Small intestine (tissue), 7 donors: ENCODE results near the gene FLNC. TPM values are rescaled to one million over a fixed set of nuclear protein-coding genes. Genes with fewer than 3 reads are reported as not detected.
A peak's percentile ranks its signal among the peaks of the same experiment; 100 is the strongest.

ENCODE experiments used
- DNase-seq, 2 donors: peaks; one replicate each; pipeline versions ENCODE4 v3.0.0 to v3.0.0-alpha.2; 2013
- FAIRE-seq: peaks from 2 replicates; lab custom pipeline; 2012; peaks lifted over from hg19 to GRCh38; lab: Jason Lieb, UNC
- H3K27ac ChIP-seq, 3 donors: one replicate each; pipeline ENCODE4 v1.5.1; 2013; ENCODE audit warnings: low read length in 2 of 3, mild to moderate bottlenecking in 2 of 3, control low read depth in 1 of 3, inconsistent platforms in 1 of 3, low read depth in 1 of 3, moderate library complexity in 1 of 3
- H3K27me3 ChIP-seq, 3 donors: one replicate each; pipeline ENCODE4 v1.6.1; 2013; ENCODE audit warnings: low read length in 3 of 3, inconsistent platforms in 1 of 3; ENCODE audit not compliant: control insufficient read depth in 3 of 3, insufficient read depth in 3 of 3
- H3K36me3 ChIP-seq, 3 donors: one replicate each; pipeline ENCODE4 v1.6.1; 2013; ENCODE audit warnings: low read length in 3 of 3, inconsistent platforms in 1 of 3, low read depth in 1 of 3, mild to moderate bottlenecking in 1 of 3, moderate library complexity in 1 of 3; ENCODE audit not compliant: control insufficient read depth in 3 of 3, insufficient read depth in 2 of 3
- H3K4me1 ChIP-seq, 3 donors: one replicate each; pipeline ENCODE4 v1.6.1; 2013; ENCODE audit warnings: low read length in 2 of 3, inconsistent platforms in 1 of 3, low read depth in 1 of 3, mild to moderate bottlenecking in 1 of 3, moderate library complexity in 1 of 3; ENCODE audit not compliant: control insufficient read depth in 3 of 3, insufficient read depth in 2 of 3
- H3K4me3 ChIP-seq, 3 donors: one replicate each; pipeline ENCODE4 v1.5.1; 2013; ENCODE audit warnings: low read length in 3 of 3, control low read depth in 1 of 3, inconsistent platforms in 1 of 3, low read depth in 1 of 3, mild to moderate bottlenecking in 1 of 3, moderate library complexity in 1 of 3
- H3K9me3 ChIP-seq, 2 donors: one replicate each; pipeline ENCODE4 v1.6.1; 2013; ENCODE audit warnings: low read depth in 1 of 2, low read length in 1 of 2; ENCODE audit not compliant: control insufficient read depth in 2 of 2, insufficient read depth in 1 of 2
- WGBS, 3 donors: extraction: QIAGEN DNeasy Blood & Tissue Kit; methylation state at CpG; one replicate each; pipeline ENCODE4 v1.1.7; 2013; 5-methylcytosine and 5-hydroxymethylcytosine counted together
- polyA plus RNA-seq, 4 donors: library from polyadenylated mRNA; stranded (reverse) in 3 of 4; unstranded in 1 of 4; fragments of 200-250 nt in 3 of 4; fragments of 120-200 nt in 1 of 4; gene quantifications; one replicate each; pipeline versions ENCODE4 v1.2.1 to v1.2.3, GENCODE V29; 2013
- donor health status: healthy with polysubstance abuse.
- donor health status: control.
- donor health status: control.
- donor health status: Bipolar disorder and iron deficiency.
- donor health status: healthy.

The FLNC gene
- polyA plus RNA-seq, 4 donors = 8.1 to 31.9 (median 11.5) TPM

DNA sequence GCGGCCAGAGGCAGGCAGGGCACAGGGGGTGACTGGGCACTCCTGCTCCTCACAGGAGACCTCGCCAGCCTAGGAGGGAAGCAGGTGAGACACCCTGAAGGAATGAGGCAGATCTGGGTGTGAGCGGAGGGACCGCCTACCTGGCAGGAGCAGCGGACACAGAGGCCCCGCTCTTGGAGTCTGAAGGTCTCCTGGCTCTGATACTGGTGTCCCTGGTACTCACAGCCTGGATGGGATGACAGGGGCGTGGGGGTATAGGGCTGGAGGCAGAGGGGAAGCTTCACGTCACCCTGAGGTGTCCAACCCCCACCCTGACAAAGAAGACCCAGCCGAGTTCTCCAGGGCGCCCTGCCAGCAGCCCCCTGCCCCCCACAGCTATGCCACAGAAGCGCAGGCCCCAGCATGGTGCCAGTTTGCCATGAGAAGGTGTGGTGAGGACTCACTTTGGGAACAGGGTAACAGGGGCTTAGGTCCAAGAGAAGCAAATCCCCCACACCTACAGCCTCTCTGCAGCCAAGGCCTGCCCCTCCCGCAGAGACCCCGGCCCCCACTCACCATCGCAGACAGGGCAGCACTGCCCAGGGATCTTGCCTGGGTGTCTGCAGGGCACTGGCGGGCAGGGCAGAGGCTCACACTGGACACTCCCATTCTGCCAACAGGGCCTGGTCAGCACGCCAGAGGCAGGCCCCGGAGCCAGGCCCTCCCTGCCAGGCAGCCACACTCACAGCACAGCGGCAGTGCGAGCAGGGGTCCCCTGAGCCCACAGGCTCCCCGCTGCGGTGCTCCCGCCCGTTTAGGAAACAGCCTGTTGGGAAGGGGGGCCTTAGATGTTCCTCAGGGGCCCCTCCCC lies 63.3 kb downstream of the FLNC start:
- no peaks in the 10 kb centered on the region for H3K36me3 ChIP-seq
- FAIRE-seq = no peak
- 63 to 85% (median 68%) methylated on average over 18 to 23 of the region's 23 CpGs for WGBS, 3 donors

GRCh38 chr7:128894101-128894440 lies 63.9 kb downstream of the FLNC start:
- DNase-seq = no peak

More for the DNA sequence above, 63.3 kb downstream of the FLNC start:
- Histone ChIP-seq H3K4me1 (peaks cover 0 to 19% (median 3%) of the 10 kb centered on the region in 3 donors), H3K4me3 (no peak overlapping the region), H3K27me3 (peaks cover 0 to 12% (median 0%) of the 10 kb centered on the region in 3 donors), H3K27ac (peak overlapping the region in 1 of 3 donors; percentile 25), H3K9me3 (peaks cover 0 to 3% of the 10 kb centered on the region in 2 donors)
- DNase-seq = peak; percentile 71 to 93

DNA sequence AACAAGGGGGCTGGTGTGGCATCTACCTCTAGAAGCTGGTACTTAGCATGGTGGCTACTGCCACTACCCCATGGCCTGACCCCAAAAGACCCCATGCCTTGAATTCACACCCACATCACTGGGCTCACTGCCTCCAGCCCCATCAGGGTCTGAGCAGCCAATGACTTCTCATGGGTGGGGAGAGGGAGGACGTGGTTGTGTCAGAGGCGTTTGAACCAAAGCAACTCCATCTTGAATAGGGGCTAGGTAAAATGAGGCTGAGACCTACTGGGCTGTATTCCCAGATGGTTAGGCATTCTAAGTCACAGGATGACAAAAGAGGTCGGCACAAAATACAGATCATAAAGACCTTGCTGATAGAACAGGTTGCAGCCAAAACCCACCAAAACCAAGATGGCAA lies 65.1 kb downstream of the FLNC start:
- H3K4me1 ChIP-seq = peaks cover 0 to 19% (median 3%) of the 10 kb centered on the region in 3 donors
- H3K27ac ChIP-seq = no peak overlapping the region
- DNase-seq = no peak
- WGBS, 3 donors = 81 to 85% (median 82%) methylated on average over 3 of the region's 3 CpGs
- peaks cover 0 to 6% of the 10 kb centered on the region in 2 donors for H3K9me3 ChIP-seq
- no peak overlapping the region for H3K4me3 ChIP-seq
- H3K36me3 ChIP-seq = no peaks in the 10 kb centered on the region
- peaks cover 0 to 9% (median 0%) of the 10 kb centered on the region in 3 donors for H3K27me3 ChIP-seq
- no peak for FAIRE-seq

More at GRCh38 chr7:128894101-128894440, 63.9 kb downstream of the FLNC start:
- 92 to 94% (median 94%) methylated on average over 6 of the region's 6 CpGs for WGBS, 3 donors
- no peak for FAIRE-seq
- no peak overlapping the region for H3K27ac ChIP-seq
- no peak overlapping the region for H3K4me3 ChIP-seq
- peaks cover 0 to 19% (median 3%) of the 10 kb centered on the region in 3 donors for H3K4me1 ChIP-seq
- peaks cover 0 to 12% (median 0%) of the 10 kb centered on the region in 3 donors for H3K27me3 ChIP-seq
- H3K36me3 ChIP-seq = no peaks in the 10 kb centered on the region
- H3K9me3 ChIP-seq = peaks cover 0 to 3% of the 10 kb centered on the region in 2 donors

- Histone ChIP-seq H3K36me3 (no peaks in the 10 kb centered on the region), H3K9me3 (peaks cover 0 to 6% of the 10 kb centered on the region in 2 donors), H3K27me3 (no peaks in the 10 kb centered on the region), H3K27ac (no peak overlapping the region), H3K4me1 (peaks cover 0 to 4% (median 3%) of the 10 kb centered on the region in 3 donors), H3K4me3 (no peak overlapping the region)
- FAIRE-seq (no peak), DNase-seq (no peak)
These were observed 69.2 kb downstream of the FLNC start for GRCh38 chr7:128899392-128899791.

DNA sequence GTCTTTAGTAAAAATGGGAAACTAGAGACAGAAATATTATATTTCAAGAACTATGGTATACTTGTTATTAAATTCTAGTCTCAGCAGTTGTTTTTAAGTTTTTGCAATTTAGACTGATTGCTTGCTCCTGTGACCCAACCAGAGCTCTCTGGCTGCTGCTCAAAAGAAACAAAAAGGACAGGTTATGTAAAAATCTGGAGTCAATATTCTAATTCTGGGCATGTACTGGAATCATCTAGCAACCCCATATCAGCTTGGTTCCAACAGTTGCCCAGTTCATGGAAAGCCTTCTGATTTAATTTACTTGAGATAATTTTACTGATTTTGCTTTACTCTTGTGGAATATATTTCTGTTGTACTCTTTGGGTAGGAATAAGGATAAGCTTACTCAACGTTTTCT lies 70.0 kb downstream of the FLNC start:
- H3K36me3 ChIP-seq = no peaks in the 10 kb centered on the region
- peaks cover 0 to 6% of the 10 kb centered on the region in 2 donors for H3K9me3 ChIP-seq
- FAIRE-seq (no peak), DNase-seq (no peak)
- WGBS, 3 donors = 55 to 64% (median 63%) methylated on average over 1 of the region's 1 CpG
- H3K4me1 ChIP-seq = peaks cover 0 to 4% (median 3%) of the 10 kb centered on the region in 3 donors
- no peak overlapping the region for H3K4me3 ChIP-seq
- H3K27ac ChIP-seq = no peak overlapping the region
- H3K27me3 ChIP-seq = peaks cover 0 to 2% (median 0%) of the 10 kb centered on the region in 3 donors

GRCh38 chr7:128902761-128903585 lies 72.8 kb downstream of the FLNC start:
- Histone ChIP-seq H3K4me1 (peaks cover 0 to 4% (median 3%) of the 10 kb centered on the region in 3 donors), H3K9me3 (peaks cover 0 to 6% of the 10 kb centered on the region in 2 donors), H3K27me3 (peaks cover 0 to 6% (median 2%) of the 10 kb centered on the region in 3 donors), H3K4me3 (no peak overlapping the region), H3K36me3 (no peaks in the 10 kb centered on the region), H3K27ac (no peak overlapping the region)
- FAIRE-seq (no peak), DNase-seq (peak in 1 of 2 donors; percentile 45)
- 53 to 77% (median 63%) methylated on average over 11 to 12 of the region's 12 CpGs for WGBS, 3 donors

GRCh38 chr7:128903621-128904361 lies 73.6 kb downstream of the FLNC start:
- WGBS, 3 donors = 74 to 82% (median 74%) methylated on average over 12 to 14 of the region's 14 CpGs
- no peak for FAIRE-seq
- Histone ChIP-seq H3K4me1 (peaks cover 0 to 4% (median 3%) of the 10 kb centered on the region in 3 donors), H3K27ac (no peak overlapping the region), H3K36me3 (no peaks in the 10 kb centered on the region), H3K9me3 (peaks cover 0 to 3% of the 10 kb centered on the region in 2 donors), H3K4me3 (no peak overlapping the region), H3K27me3 (peaks cover 0 to 6% (median 4%) of the 10 kb centered on the region in 3 donors)
- no peak for DNase-seq
